OCI-LY1 (cell line): ENCODE measurements around the gene TMEM200B.

Source experiments
- CTCF ChIP-seq: fragments of 200-600 bp; sonication (generic), shearing (Covaris generic); IDR thresholded peaks from 2 replicates; pipeline ENCODE4 v1.5.1; 2017; ENCODE audit warnings: mild to moderate bottlenecking, antibody characterized with exemption, low read length, moderate library complexity, mixed read lengths
- EZH2 ChIP-seq: fragments of 200-600 bp; sonication (generic), shearing (Covaris generic); IDR thresholded peaks from 2 replicates; pipeline ENCODE4 v1.8.0; 2017; ENCODE audit warnings: borderline replicate concordance, mixed run types, mild to moderate bottlenecking, antibody characterized with exemption, low read length, moderate library complexity, mixed read lengths

- TF ChIP-seq CTCF (no peak), EZH2 (no peak)
Measured at GRCh38 chr1:29162476-29163138, 38.9 kb upstream of the TMEM200B start.
